GM19351 (cell line): Measurements from ENCODE around the gene CPPED1.

Experiments
- ATAC-seq: cut with Tn5 transposase; IDR thresholded peaks from one replicate; pipeline ENCODE4 v1.9.1; 2021; ENCODE audit warnings: mild to moderate bottlenecking, moderate library complexity; ENCODE audit not compliant: unreplicated experiment

CPPED1 gene

GRCh38 chr16:12653820-12654392 is 149.8 kb downstream of the CPPED1 start:
- ATAC-seq, result no peak

- ATAC-seq, result no peak
These were observed 150.8 kb downstream of the CPPED1 start for GRCh38 chr16:12652924-12653323.

- no peak for ATAC-seq
These were observed 151.7 kb downstream of the CPPED1 start for GRCh38 chr16:12651765-12652512.

DNA sequence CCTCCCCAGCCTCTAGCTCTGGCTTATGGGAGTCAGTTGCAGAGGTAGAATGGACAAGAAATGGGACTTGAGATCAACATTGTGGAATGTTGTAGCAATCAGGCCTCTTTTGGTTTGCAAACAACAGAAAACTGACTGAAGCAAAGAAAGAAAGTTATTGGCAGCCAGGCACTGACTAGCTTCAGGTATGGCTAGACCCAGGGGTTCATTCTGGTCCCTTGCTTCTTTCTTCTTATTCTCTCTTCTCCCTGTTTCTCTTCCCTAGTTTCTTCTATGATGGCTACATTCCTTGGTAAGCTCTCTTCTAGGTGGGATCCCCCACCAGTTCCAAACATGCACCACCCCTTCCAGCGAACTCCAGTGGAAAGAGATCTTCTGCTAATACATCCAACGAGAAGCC is 154.3 kb downstream of the CPPED1 start:
- ATAC-seq, result no peak

DNA sequence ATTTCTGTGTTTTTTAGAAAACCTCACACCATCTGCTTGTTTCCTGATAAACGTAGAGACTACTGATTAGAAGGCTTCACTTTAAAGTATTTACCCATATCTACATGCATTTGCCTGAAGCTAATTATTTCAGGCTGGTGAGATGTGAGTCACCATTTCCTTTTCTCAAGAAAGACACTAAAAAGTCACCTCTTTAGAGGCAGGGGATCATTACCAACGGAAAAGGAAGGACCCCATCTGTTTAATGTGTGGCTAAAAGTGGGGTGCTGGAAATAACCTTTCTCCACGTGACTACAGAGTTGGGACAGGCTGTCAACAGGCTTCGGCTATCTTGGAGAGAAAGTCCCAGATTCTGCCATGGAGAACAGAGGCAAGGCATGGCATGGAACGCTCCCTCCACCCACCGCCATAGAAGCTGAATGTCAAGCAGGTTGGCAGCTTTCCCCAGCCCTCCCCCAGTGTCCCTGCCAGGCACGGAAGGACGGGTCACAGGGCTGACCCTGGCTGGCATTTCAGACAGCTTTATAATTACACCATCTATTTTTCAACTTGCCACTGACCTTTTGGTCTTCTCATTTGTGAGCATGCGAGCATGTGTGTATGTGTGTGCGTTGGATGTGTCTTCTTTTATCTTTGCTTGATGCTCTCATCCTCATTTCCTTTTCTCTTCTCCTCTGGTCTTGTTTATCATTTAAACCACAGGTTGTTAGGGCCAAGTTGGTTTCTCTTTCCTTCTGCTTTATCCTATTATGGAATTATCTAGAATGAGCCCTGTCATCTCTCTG is 157.0 kb downstream of the CPPED1 start:
- no peak for ATAC-seq

- ATAC-seq, result no peak
These were observed 157.6 kb downstream of the CPPED1 start for GRCh38 chr16:12646098-12646489.

- no peak for ATAC-seq
These were observed 160.6 kb downstream of the CPPED1 start for GRCh38 chr16:12643034-12643455.

DNA sequence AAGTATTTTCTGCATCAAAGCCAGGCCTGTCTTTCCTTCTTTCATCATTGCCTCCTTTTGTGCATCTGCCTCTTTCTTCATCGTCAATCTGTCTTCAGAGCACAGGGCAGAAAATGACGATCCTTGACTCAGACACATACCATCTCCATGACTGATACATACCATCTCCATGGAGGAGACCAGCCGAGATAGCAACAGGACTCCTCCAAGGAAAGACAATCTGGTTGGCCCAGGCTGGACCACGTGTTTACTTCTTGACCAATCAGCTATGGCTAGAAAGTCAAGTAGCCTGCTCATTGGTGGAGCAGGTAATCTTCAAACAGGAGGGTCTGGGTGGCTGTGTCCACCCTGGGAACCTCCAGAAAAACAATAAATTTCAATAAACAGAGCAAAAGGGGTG is 164.6 kb downstream of the CPPED1 start:
- ATAC-seq, result no peak

- ATAC-seq, result no peak
These were observed 166.7 kb downstream of the CPPED1 start for GRCh38 chr16:12637002-12637401.

DNA sequence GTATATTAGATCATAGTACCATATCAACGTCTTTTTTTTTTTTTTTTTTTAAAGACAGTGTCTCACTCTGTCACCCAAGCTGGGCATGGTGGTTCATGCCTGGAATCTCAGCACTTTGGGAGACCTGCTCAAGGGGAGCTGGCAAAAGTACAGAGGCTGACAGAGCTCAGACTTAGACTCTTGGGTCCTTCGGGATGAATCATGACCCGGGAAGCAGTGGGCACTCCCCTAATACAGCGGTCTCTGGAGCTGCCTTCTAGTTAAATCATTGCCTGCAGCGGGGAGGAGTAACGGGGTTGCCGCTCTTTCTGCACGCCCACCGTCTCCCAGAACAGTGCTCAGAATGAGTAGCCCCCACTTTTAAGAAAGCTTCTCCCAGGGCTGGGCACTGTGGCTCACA is 174.4 kb downstream of the CPPED1 start:
- no peak for ATAC-seq

- no peak for ATAC-seq
These were observed 175.2 kb downstream of the CPPED1 start for GRCh38 chr16:12628536-12628935.

DNA sequence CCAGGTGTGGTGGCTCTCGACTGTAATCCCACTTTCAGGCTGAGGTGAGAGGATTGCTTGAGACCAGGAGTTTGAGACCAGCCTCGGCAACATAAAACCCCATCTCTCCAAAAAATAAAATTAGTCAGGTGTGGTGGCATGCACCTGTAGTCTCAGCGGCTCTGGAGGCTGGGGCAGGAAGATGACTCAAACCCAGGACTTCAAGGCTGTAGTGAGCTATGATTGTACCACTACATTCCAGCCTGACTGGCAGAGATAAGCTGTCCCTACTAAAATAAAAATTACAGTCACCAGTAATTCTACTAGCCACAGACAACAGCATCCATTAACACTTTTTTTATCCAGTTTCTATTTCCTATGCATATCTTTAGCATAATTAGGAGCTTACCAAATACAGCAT is 176.3 kb downstream of the CPPED1 start:
- ATAC-seq, result no peak

DNA sequence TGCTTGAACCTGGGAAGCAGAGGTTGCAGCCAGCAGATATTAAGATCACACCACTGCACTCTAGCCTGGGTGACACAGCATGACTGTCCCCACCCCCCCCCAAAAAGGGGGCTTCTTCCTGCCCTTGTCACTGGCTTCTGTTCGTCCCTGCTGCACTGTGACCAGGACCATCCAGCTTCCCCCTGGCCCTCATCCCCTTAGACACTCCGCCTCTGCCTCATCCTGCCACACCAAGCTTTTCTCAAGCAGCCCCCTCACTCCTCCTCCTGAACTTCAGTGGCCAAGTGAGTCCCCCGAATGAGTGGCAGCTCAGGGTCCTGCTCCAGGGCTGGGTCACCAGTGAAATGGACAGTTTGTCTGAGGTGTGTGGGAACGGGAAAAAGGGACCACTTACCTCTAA is 177.3 kb downstream of the CPPED1 start:
- ATAC-seq, result no peak

DNA sequence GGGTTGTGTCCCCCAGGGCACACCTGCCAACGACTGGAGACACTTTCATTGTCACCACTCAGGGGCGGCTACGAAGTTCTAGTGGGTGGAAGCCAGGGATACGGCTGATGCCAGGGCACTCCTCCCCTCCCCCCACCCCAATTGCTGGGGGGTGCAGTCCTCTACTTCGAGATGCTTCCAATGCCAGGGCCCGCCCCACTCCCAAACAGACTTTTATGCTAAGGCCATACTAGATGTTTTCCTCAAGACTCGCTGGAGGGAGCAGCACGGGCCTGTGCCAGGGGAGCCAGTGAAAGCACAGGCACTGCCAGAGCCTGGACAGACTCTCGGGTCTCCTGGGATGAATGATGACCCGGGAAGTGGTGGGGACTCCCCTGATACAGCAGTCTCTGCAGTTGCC is 178.0 kb downstream of the CPPED1 start:
- ATAC-seq, result no peak

DNA sequence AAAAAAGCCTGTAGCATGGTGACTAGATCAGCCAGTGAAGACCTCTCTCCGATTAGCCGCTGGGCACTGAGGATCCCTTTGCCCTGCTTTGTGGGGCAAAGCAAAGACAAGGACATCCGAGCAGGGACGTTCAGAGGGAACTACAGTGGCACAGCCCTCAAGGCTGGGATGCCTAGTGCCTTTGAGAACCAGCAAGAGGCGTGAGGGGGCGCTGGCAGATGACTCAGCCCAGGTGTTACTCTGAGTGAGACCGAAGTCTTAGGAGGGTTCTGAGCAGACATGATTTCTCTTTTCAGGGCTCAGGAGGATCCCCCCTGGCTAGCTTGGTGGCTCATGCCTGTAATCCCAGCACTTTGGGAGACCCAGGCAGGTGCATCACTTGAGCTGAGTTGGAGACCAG is 178.6 kb downstream of the CPPED1 start:
- no peak for ATAC-seq

GRCh38 chr16:12620150-12620549 is 183.5 kb downstream of the CPPED1 start:
- no peak for ATAC-seq

GRCh38 chr16:12618515-12618914 is 185.2 kb downstream of the CPPED1 start:
- no peak for ATAC-seq

- no peak for ATAC-seq
These were observed 186.3 kb downstream of the CPPED1 start for GRCh38 chr16:12617401-12617819.

- no peak for ATAC-seq
These were observed 188.9 kb downstream of the CPPED1 start for GRCh38 chr16:12614662-12615278.

- no peak for ATAC-seq
These were observed 189.6 kb downstream of the CPPED1 start for GRCh38 chr16:12613992-12614661.
